GOT3 (cell line): ENCODE results near the gene SLC9C1.

ENCODE experiments used
- DNase-seq: peaks from one replicate; lab custom pipeline; 2025; ENCODE audit warnings: mixed read lengths; lab: John Stamatoyannopoulos, UW

Gene SLC9C1

GRCh38 chr3:112130638-112130993, 163.4 kb downstream of the SLC9C1 start:
- DNase-seq, result no peak

GRCh38 chr3:112129925-112130637, 163.9 kb downstream of the SLC9C1 start:
- DNase-seq, result no peak

- no peak for DNase-seq
Measured at GRCh38 chr3:112128843-112129727, 164.9 kb downstream of the SLC9C1 start.

DNA sequence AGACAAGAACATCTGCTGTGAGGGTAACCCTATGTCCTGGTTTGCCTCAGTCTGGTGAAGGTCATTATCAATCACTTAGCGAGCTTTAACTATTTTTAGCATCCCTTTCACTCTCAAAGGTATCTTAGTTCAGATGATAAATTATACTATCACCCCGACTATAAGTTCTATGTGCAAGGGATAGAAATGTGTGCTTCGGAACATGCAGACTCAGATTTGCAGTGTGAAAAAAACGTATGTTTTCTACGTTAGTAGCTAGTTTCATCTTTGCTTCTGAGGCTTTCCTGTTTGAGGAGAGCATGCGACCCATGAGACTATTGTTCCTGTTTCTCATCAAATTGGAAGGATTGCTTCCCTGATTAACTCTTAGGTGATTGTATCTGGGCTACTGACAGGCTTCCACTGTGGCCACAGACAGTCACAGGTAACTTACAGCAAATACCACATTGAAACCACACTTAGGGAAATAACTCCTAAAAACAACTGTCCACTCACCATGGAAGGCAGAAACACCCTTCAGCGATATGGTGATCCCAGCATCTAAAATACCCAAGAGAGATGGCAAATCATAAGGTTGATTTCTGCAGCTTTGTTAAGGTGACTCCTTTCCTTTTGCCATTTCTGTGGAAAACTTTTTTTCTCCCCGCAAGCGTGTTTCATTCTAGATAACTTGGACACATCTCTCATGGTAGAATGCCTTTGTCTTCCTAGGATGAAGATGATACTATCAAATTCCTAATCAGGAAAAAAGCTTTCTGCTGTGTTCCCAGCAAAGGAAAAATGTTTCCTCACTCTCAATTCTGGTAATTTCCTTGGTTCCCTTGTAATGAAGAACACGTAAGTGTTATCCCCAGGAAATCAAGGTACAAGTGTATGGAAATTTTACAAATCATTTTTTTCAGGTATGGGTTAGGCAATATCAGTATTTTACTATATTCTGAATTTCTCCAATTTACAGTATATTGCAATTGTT, 166.2 kb downstream of the SLC9C1 start:
- DNase-seq, result no peak

DNA sequence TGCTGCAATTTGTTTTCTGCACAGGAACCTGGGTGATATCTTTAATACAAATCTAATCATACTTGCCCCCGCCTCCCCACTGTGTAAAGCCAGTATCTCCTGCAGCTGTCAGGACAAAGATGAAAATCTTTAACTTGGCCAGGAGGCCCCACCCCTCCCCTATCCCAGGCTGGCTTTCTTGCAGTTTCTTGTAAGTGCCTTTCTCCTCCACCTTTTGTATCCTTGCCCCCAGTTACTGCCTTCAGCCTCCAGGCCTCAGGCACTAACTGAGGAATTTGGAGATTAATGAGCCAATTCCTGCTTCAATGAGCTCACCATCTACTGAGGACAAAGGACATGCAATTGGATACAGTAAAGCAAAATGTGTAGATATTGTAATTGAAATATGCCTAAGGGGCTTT, 167.5 kb downstream of the SLC9C1 start:
- DNase-seq, result no peak

DNA sequence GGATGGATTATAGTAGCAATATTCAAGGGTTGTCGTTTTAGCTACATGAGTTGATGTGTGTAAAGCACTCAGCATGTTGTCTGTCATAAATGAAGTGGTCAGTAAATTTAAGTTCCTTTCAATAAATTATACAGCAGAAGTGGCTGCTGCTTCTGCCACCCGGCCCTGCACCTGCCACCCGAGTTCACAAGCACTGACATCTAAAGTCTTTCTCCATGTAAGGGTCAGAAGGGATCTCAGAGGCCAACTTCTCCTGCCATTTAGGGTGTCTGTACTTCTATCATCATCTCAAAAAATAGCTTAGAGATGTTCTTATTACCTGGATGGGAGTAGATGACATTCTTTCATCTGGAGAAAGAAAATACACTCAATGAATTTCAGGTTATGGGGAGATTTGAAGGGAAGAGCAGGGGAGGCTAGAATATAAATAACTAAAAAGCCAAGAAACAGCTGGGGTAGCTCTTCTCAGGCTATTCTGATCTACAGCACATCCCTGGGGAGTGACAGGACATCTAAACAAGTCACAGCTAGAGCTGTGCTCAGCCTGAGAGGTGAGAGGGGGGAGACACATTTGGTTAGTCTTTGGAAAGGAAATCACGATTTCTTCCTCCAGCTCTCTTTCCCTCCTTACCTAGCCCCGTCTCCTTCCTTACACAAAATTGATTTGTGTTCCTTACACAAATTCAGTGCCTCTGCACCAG, 169.0 kb downstream of the SLC9C1 start:
- DNase-seq, result no peak

- no peak for DNase-seq
Measured at GRCh38 chr3:112123548-112123947, 170.5 kb downstream of the SLC9C1 start.

DNA sequence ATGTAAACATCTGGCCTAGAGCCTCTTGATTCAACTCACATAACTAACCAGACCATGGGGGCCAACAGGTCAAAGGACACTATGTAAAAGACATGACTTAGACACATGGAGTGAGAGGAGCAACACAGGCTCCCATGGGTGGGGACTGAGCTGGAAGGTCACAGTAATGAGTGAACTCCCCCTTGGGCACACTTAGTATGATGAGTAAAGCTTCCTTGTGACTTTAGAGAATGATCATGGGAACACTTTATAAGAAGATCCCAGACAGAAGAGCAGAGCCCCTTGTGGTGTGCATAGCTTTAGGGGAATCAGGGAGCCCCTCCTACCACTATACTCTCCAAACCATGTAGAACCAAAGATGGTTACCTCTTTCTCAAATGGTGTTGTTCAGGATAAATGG, 171.1 kb downstream of the SLC9C1 start:
- no peak for DNase-seq

DNA sequence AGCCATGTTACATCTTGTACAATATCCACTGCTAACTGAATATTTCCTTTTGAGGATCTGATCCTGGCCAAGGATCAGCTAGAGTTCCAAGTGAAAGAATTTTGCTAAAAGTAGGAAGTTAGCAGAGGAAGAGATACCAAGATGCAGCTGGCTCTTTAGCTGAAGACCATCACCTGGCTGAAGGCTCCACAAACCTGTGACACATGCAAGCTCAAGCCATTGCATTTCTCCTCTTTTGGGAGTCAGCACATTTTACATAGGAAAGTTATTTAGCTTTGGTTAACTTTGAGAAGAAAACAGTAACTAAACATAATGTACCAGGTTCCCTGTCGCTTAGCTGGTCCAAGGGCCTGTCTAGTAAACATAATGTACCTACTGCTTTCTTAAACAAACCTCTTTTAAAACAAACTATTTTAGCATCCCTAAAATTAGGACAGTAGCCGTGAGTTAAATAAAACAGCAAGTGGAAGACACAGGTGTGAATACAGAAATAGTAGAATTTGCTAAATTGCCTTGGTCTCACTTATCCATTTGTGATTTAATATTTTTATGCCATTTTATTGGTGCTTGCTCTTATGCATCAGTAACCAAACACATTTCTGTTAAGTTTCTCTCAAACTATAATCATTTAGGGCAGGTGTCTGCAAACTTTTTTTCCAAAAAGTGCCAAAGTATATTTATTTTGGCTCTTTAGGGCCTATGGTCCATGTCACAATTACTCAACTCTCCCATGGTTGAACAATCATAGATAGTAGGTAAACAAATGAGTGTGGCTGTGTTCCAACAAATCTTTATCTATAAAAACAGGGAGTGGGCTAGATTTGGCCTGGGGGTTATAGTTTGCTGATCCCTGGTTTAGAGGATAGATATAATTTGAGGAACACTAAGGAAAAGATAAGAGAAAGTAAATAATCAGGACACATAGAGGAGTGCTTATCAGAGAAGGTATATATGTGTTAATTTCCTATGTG, 172.2 kb downstream of the SLC9C1 start:
- no peak for DNase-seq

GRCh38 chr3:112119962-112120836, 173.8 kb downstream of the SLC9C1 start:
- no peak for DNase-seq

- no peak for DNase-seq
Measured at GRCh38 chr3:112117841-112118571, 176.0 kb downstream of the SLC9C1 start.

DNA sequence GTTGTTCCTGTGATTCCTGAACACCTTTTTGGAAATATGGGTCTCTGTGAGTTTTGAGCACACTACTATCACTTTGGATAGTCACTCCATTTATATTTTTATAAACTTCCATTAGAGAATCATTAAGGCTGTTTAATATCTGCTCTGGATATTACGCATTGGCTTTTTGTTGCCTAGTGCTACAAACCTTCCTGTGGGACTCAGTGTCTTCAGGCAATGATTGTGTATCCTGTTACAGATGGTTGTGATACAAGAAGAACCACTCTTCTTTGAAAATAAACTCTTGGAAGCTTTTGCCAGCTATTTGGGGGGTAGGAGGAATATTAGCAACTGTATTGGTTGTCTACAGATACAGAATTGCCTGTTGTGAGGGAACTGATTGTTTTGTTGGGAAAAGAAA, 176.6 kb downstream of the SLC9C1 start:
- no peak for DNase-seq

DNA sequence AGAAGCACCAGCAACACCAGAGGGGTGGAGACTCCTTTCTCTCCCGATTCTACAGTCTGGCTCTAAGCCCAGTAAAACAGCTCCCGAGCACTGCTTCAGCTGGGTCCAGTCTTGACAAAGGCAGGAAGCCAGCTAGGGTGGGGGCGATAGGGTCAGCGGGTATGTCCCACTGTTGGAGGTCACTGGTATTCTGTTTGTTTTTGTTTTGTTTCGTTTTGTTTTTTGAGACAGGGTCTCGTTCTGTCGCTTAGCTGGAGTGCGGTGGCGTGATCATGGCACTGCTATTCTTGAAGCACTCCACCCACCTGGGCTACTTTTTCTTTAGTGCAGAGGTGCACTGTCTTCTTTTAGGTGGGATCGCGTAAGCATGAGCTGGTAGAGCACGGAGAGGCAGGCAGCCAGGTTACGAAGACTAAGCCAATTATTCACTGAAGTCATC, 177.2 kb downstream of the SLC9C1 start:
- no peak for DNase-seq

DNA sequence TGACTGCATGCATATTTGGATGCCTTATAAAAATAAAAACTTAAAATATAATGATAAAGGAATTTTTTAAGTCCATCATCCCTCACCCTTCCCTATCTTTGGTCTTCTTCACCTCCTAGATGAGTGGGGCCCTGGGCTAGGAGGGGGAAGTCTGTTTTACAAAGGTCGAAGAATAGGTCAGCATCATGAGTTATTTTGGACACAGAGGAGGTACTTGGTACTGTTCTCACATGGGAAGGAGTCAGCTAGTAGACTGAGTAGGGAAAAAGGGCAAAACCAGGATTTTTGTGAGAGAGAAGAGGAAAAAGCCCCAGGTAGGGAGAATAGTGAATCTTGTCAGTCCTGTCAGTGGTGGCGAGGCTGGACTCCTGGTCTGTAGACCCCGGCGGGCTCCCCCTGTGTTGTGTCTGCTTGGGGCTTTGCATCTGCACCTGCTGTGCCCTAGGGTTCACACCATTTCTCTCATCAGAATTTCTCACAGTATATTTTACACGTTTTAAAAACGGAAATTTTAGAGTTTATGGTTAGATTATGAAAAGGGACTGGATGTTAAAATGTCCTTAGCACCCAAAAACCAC, 178.1 kb downstream of the SLC9C1 start:
- no peak for DNase-seq

GRCh38 chr3:112115161-112115739, 178.8 kb downstream of the SLC9C1 start:
- no peak for DNase-seq

GRCh38 chr3:112114576-112115160, 179.3 kb downstream of the SLC9C1 start:
- DNase-seq, result no peak

DNA sequence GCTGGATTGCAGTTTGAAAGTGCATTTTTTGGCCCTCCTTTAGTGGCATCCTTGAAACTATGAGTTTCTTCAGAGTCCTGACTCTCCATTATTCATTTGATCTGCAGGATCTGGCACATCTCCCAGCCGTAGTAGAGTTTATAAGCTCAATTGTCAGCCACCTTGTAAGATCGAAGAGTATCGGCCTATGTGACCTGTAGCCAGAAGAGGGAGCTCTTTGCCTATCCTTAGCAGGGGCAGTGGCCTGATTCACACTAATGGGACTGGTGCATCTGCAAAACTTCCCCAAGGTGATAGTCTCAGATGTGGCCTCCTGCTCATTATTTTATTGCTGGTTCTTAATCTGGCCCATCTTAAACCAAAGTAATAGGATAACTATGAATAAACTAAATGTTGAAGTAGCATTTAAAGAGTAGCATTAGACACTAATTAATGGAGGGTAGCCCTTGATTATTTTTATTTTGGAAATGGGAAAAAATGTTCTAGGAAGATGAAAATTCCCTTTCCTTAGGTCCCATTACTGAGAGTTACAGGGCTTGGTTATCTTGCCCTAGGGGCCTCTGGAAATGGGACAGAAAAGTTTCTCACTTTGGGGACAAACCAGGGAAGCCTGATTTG, 182.1 kb downstream of the SLC9C1 start:
- DNase-seq, result no peak
